ENCODE data around the gene GUCY2C.
A peak's percentile ranks its signal among the peaks of the same experiment; 100 is the strongest.

The GUCY2C gene

GRCh38 chr12:14588571-14588970 lies 107.8 kb downstream of the GUCY2C start:
- H3K4me1 ChIP-seq (ENCODE audit: control insufficient read depth in 1 of 2, insufficient read depth in 2 of 2, low read length in 2 of 2) = no peaks in the 10 kb centered on the region

GRCh38 chr12:14578646-14579045 lies 117.8 kb downstream of the GUCY2C start:
- Histone ChIP-seq H3K4me1 (ENCODE audit: control insufficient read depth in 1 of 2, insufficient read depth in 2 of 2, low read length in 2 of 2) (no peaks in the 10 kb centered on the region), H3K4me3 (ENCODE audit: low read depth in 1 of 2, low read length in 2 of 2) (no peak overlapping the region), H3K9me3 (ENCODE audit: control insufficient read depth in 1 of 2, low read length in 2 of 2) (no peaks in the 10 kb centered on the region), H3K27ac (ENCODE audit: low read depth, low read length) (no peak overlapping the region), H3K9ac (ENCODE audit: low read depth in 1 of 2, low read length in 2 of 2) (no peak overlapping the region), H3K36me3 (ENCODE audit: control insufficient read depth in 1 of 2, insufficient read depth in 2 of 2, low read length in 2 of 2) (no peaks in the 10 kb centered on the region), H3K27me3 (ENCODE audit: control insufficient read depth in 1 of 2, insufficient read depth in 2 of 2, low read length in 2 of 2) (no peaks in the 10 kb centered on the region)

More at GRCh38 chr12:14588571-14588970, 107.8 kb downstream of the GUCY2C start:
- H3K9me3 ChIP-seq (ENCODE audit: control insufficient read depth in 1 of 2, low read length in 2 of 2) = no peaks in the 10 kb centered on the region
- H3K27me3 ChIP-seq (ENCODE audit: control insufficient read depth in 1 of 2, insufficient read depth in 2 of 2, low read length in 2 of 2) = no peaks in the 10 kb centered on the region
- peaks cover 0 to 5% of the 10 kb centered on the region in 2 donors for H3K36me3 ChIP-seq (ENCODE audit: control insufficient read depth in 1 of 2, insufficient read depth in 2 of 2, low read length in 2 of 2)
- H3K27ac ChIP-seq (ENCODE audit: low read depth, low read length) = no peak overlapping the region
- no peak overlapping the region for H3K9ac ChIP-seq (ENCODE audit: low read depth in 1 of 2, low read length in 2 of 2)
- H3K4me3 ChIP-seq (ENCODE audit: low read depth in 1 of 2, low read length in 2 of 2) = no peak overlapping the region

- no peak overlapping the region for H3K9ac ChIP-seq (ENCODE audit: low read depth in 1 of 2, low read length in 2 of 2)
- H3K4me3 ChIP-seq (ENCODE audit: low read depth in 1 of 2, low read length in 2 of 2) = no peak overlapping the region
- H3K27me3 ChIP-seq (ENCODE audit: control insufficient read depth in 1 of 2, insufficient read depth in 2 of 2, low read length in 2 of 2) = no peaks in the 10 kb centered on the region
- no peak overlapping the region for H3K27ac ChIP-seq (ENCODE audit: low read depth, low read length)
- H3K9me3 ChIP-seq (ENCODE audit: control insufficient read depth in 1 of 2, low read length in 2 of 2) = no peaks in the 10 kb centered on the region
- H3K4me1 ChIP-seq (ENCODE audit: control insufficient read depth in 1 of 2, insufficient read depth in 2 of 2, low read length in 2 of 2) = no peaks in the 10 kb centered on the region
- H3K36me3 ChIP-seq (ENCODE audit: control insufficient read depth in 1 of 2, insufficient read depth in 2 of 2, low read length in 2 of 2) = no peaks in the 10 kb centered on the region
Observed at GRCh38 chr12:14577344-14577743, 119.1 kb downstream of the GUCY2C start.

GRCh38 chr12:14576896-14577295 lies 119.5 kb downstream of the GUCY2C start:
- Histone ChIP-seq H3K4me1 (ENCODE audit: control insufficient read depth in 1 of 2, insufficient read depth in 2 of 2, low read length in 2 of 2) (no peaks in the 10 kb centered on the region), H3K4me3 (ENCODE audit: low read depth in 1 of 2, low read length in 2 of 2) (no peak overlapping the region), H3K36me3 (ENCODE audit: control insufficient read depth in 1 of 2, insufficient read depth in 2 of 2, low read length in 2 of 2) (no peaks in the 10 kb centered on the region), H3K9me3 (ENCODE audit: control insufficient read depth in 1 of 2, low read length in 2 of 2) (no peaks in the 10 kb centered on the region), H3K27me3 (ENCODE audit: control insufficient read depth in 1 of 2, insufficient read depth in 2 of 2, low read length in 2 of 2) (no peaks in the 10 kb centered on the region), H3K27ac (ENCODE audit: low read depth, low read length) (no peak overlapping the region), H3K9ac (ENCODE audit: low read depth in 1 of 2, low read length in 2 of 2) (no peak overlapping the region)

GRCh38 chr12:14575585-14575984 lies 120.8 kb downstream of the GUCY2C start:
- no peaks in the 10 kb centered on the region for H3K4me1 ChIP-seq (ENCODE audit: control insufficient read depth in 1 of 2, insufficient read depth in 2 of 2, low read length in 2 of 2)
- H3K9me3 ChIP-seq (ENCODE audit: control insufficient read depth in 1 of 2, low read length in 2 of 2) = no peaks in the 10 kb centered on the region
- H3K9ac ChIP-seq (ENCODE audit: low read depth in 1 of 2, low read length in 2 of 2) = no peak overlapping the region
- no peak overlapping the region for H3K4me3 ChIP-seq (ENCODE audit: low read depth in 1 of 2, low read length in 2 of 2)
- H3K36me3 ChIP-seq (ENCODE audit: control insufficient read depth in 1 of 2, insufficient read depth in 2 of 2, low read length in 2 of 2) = no peaks in the 10 kb centered on the region
- H3K27me3 ChIP-seq (ENCODE audit: control insufficient read depth in 1 of 2, insufficient read depth in 2 of 2, low read length in 2 of 2) = no peaks in the 10 kb centered on the region
- no peak overlapping the region for H3K27ac ChIP-seq (ENCODE audit: low read depth, low read length)

- Histone ChIP-seq H3K27ac (ENCODE audit: low read depth, low read length) (no peak overlapping the region), H3K4me1 (ENCODE audit: control insufficient read depth in 1 of 2, insufficient read depth in 2 of 2, low read length in 2 of 2) (peaks cover 0 to 2% of the 10 kb centered on the region in 2 donors), H3K9ac (ENCODE audit: low read depth in 1 of 2, low read length in 2 of 2) (no peak overlapping the region), H3K27me3 (ENCODE audit: control insufficient read depth in 1 of 2, insufficient read depth in 2 of 2, low read length in 2 of 2) (no peaks in the 10 kb centered on the region), H3K9me3 (ENCODE audit: control insufficient read depth in 1 of 2, low read length in 2 of 2) (no peaks in the 10 kb centered on the region), H3K36me3 (ENCODE audit: control insufficient read depth in 1 of 2, insufficient read depth in 2 of 2, low read length in 2 of 2) (no peaks in the 10 kb centered on the region), H3K4me3 (ENCODE audit: low read depth in 1 of 2, low read length in 2 of 2) (no peak overlapping the region)
Observed at GRCh38 chr12:14573118-14573517, 123.3 kb downstream of the GUCY2C start.

GRCh38 chr12:14572401-14572800 lies 124.0 kb downstream of the GUCY2C start:
- Histone ChIP-seq H3K9ac (ENCODE audit: low read depth in 1 of 2, low read length in 2 of 2) (no peak overlapping the region), H3K36me3 (ENCODE audit: control insufficient read depth in 1 of 2, insufficient read depth in 2 of 2, low read length in 2 of 2) (no peaks in the 10 kb centered on the region), H3K27ac (ENCODE audit: low read depth, low read length) (no peak overlapping the region), H3K4me3 (ENCODE audit: low read depth in 1 of 2, low read length in 2 of 2) (no peak overlapping the region), H3K9me3 (ENCODE audit: control insufficient read depth in 1 of 2, low read length in 2 of 2) (no peaks in the 10 kb centered on the region), H3K27me3 (ENCODE audit: control insufficient read depth in 1 of 2, insufficient read depth in 2 of 2, low read length in 2 of 2) (no peaks in the 10 kb centered on the region), H3K4me1 (ENCODE audit: control insufficient read depth in 1 of 2, insufficient read depth in 2 of 2, low read length in 2 of 2) (peaks cover 0 to 4% of the 10 kb centered on the region in 2 donors)

GRCh38 chr12:14571779-14572178 lies 124.6 kb downstream of the GUCY2C start:
- Histone ChIP-seq H3K36me3 (ENCODE audit: control insufficient read depth in 1 of 2, insufficient read depth in 2 of 2, low read length in 2 of 2) (no peaks in the 10 kb centered on the region), H3K9me3 (ENCODE audit: control insufficient read depth in 1 of 2, low read length in 2 of 2) (no peaks in the 10 kb centered on the region), H3K27me3 (ENCODE audit: control insufficient read depth in 1 of 2, insufficient read depth in 2 of 2, low read length in 2 of 2) (no peaks in the 10 kb centered on the region), H3K9ac (ENCODE audit: low read depth in 1 of 2, low read length in 2 of 2) (no peak overlapping the region), H3K4me1 (ENCODE audit: control insufficient read depth in 1 of 2, insufficient read depth in 2 of 2, low read length in 2 of 2) (peaks cover 0 to 6% of the 10 kb centered on the region in 2 donors), H3K4me3 (ENCODE audit: low read depth in 1 of 2, low read length in 2 of 2) (no peak overlapping the region), H3K27ac (ENCODE audit: low read depth, low read length) (no peak overlapping the region)

- Histone ChIP-seq H3K36me3 (ENCODE audit: control insufficient read depth in 1 of 2, insufficient read depth in 2 of 2, low read length in 2 of 2) (no peaks in the 10 kb centered on the region), H3K9ac (ENCODE audit: low read depth in 1 of 2, low read length in 2 of 2) (no peak overlapping the region), H3K27me3 (ENCODE audit: control insufficient read depth in 1 of 2, insufficient read depth in 2 of 2, low read length in 2 of 2) (no peaks in the 10 kb centered on the region), H3K4me1 (ENCODE audit: control insufficient read depth in 1 of 2, insufficient read depth in 2 of 2, low read length in 2 of 2) (peaks cover 8 to 9% of the 10 kb centered on the region in 2 donors), H3K27ac (ENCODE audit: low read depth, low read length) (no peak overlapping the region), H3K4me3 (ENCODE audit: low read depth in 1 of 2, low read length in 2 of 2) (no peak overlapping the region), H3K9me3 (ENCODE audit: control insufficient read depth in 1 of 2, low read length in 2 of 2) (no peaks in the 10 kb centered on the region)
Observed at GRCh38 chr12:14570231-14570630, 126.2 kb downstream of the GUCY2C start.

- Histone ChIP-seq H3K4me3 (ENCODE audit: low read depth in 1 of 2, low read length in 2 of 2) (peak within 1 kb of the TSS; percentile 75), H3K9me3 (ENCODE audit: control insufficient read depth in 1 of 2, low read length in 2 of 2) (no peaks in the 10 kb centered on the region), H3K4me1 (ENCODE audit: control insufficient read depth in 1 of 2, insufficient read depth in 2 of 2, low read length in 2 of 2) (peaks cover 18 to 26% of the 10 kb centered on the region in 2 donors), H3K27me3 (ENCODE audit: control insufficient read depth in 1 of 2, insufficient read depth in 2 of 2, low read length in 2 of 2) (no peaks in the 10 kb centered on the region), H3K36me3 (ENCODE audit: control insufficient read depth in 1 of 2, insufficient read depth in 2 of 2, low read length in 2 of 2) (no peaks in the 10 kb centered on the region), H3K9ac (ENCODE audit: low read depth in 1 of 2, low read length in 2 of 2) (peak within 1 kb of the TSS; percentile 45 to 60), H3K27ac (ENCODE audit: low read depth, low read length) (peak within 1 kb of the TSS; percentile 39)
Observed at GRCh38 chr12:14567351-14568162, 128.8 kb downstream of the GUCY2C start, which contains the start of gene PLBD1. Gene PLBD1, minus strand, starts transcription at chr12:14567883. Its CDS starts 187 bp downstream, at chr12:14567696.
